IPS-NIHi11 (cell line): ENCODE results near the gene RNASEH2A.
"Not testable (repeated sequence)": the region's sequence is repeated elsewhere in the genome, so short reads cannot be mapped to it uniquely, and the experiment has no call there.

Experiments used
- DNase-seq: peaks from one replicate; pipeline ENCODE4 v3.0.0; 2012; ENCODE audit warnings: mixed read lengths, low spot score

The RNASEH2A gene

DNA sequence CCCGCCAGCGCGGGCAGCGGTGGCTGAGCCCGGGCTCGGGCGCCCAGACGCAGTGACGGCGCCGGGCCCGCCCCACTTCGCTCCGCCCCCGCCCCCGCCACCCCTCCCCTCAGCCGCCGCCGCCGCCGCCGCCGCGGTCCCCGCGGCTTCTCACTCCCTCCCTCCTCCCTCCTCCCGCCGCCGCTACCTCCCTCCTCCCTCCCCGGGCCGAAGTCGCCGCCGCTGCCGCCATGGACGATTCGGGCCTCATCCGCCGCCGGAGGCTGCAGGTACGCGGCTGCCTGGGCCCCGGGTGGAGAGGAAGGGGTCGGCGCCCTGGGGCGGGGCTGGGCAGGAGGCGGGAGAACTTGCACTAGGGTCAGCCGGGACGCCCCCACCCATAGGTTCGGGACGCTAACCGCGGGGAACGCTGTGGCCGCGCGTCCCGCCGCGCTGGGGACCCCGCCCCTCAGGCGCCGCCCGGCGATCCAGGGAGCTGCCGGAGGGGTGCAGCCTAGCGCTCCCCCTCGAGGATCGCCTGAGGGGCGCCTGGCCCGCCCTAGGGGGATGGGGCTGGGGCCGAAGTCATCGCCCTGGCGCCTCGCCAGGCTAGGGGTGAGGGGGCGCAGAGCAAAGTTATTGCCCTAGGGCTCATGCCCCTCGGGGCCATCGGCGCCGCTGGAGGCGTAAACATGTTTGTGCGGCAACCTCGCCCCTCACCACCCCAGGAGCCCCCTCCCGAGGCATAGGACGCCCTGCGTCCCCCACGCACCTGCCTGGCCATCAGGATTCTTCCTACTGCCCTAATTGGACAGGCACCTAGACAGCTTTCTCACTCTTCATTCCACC is 27.6 kb downstream of the RNASEH2A start:
- DNase-seq: peak; percentile 75

DNA sequence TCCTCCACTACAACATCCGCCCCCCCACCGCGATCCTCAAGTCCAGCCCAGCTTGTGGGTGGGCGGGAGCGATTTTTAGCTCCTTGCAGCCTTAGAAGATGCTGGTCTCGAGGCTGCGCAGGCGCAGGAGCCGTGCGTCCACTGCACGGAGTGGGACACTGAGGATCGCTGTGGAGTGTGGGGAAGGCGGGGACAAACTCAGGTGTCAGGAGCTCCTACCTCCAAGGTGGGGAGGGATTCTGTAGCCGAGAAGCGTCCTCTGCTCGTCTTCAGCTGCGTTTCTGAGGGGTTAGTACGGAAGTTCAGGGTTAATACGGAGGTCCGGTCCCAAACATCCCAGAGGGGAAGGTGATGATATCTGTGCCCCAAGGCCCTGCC is 28.2 kb downstream of the RNASEH2A start, which contains the start of gene RTBDN:
RTBDN (minus strand) TSS at position 14 of the 378 bp plus-strand sequence. CDS start 4,600 bp downstream, outside the sequence.
- no peak for DNase-seq

DNA sequence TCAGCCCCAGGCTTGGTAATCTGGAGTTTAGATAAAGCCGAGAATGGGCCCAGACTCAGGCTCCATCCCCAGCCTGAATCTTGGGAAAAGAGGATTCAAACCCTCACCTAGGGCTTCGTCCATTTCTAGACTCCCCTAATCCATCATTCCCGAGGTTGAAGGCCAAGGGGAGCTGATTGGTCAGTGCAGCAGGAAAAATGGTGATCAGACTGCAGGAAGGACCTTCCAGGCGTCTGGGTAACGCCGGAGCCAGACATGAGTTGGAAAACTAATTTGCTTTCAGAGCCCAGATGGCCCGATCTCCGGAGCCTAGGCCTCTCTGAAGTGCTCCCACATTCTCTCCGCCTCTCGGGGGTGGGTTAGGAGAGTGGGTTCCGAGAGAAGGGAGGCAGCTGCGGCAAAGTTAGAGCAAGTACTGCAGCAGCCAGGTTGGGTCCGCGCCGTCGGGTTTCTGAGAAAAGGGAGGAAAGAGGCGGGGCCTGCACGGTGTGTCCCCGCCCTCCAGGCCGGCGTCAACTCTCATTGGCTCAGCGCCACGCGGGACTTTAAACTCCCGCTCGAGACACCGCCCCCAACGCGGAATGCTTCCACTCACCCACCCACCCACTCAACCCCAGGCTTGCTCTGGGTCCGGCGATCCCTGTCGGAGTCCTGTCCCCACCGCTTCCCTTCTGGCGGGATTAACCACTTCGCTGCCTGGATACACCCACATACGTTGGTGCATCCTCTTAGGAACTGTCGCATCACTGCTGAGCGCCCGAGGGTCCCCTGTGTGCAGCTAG is 28.8 kb downstream of the RNASEH2A start:
- peak; percentile 58 for DNase-seq

DNA sequence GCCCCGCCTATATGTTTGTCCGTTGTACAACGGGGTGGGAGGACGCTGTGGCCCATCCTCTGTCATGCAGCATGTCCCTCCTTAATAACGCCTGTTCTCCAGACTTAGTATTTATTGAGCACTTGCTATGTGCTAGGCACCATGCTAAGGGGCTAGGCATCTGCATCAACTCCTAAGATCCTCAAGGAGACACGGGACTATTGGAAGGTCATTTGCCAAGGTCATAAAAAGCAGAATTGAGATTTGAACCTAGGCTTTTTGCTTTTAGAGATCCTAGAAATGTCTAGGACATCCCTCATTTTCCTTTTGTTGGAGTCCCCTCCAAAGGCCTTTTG is 30.1 kb downstream of the RNASEH2A start:
- no peak for DNase-seq

DNA sequence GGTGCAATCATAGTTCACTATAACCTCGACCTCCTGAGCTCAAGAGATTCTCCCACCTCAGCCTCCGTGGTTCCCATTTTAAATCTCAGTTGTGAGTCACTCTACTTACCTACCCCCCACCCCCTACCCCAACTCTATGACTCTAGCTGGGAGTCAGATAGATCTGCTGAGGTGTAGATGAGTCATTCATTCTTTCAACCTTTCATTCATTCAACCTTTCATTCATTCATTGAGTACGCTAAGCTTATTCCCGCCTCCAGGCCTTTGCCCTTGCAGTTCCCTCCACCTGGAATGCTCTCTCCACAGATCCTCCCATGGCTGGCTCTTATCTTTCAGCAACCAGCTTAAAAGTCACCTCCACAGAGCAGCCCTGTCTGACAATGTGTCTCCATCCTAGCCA is 30.8 kb downstream of the RNASEH2A start:
- DNase-seq: no peak

DNA sequence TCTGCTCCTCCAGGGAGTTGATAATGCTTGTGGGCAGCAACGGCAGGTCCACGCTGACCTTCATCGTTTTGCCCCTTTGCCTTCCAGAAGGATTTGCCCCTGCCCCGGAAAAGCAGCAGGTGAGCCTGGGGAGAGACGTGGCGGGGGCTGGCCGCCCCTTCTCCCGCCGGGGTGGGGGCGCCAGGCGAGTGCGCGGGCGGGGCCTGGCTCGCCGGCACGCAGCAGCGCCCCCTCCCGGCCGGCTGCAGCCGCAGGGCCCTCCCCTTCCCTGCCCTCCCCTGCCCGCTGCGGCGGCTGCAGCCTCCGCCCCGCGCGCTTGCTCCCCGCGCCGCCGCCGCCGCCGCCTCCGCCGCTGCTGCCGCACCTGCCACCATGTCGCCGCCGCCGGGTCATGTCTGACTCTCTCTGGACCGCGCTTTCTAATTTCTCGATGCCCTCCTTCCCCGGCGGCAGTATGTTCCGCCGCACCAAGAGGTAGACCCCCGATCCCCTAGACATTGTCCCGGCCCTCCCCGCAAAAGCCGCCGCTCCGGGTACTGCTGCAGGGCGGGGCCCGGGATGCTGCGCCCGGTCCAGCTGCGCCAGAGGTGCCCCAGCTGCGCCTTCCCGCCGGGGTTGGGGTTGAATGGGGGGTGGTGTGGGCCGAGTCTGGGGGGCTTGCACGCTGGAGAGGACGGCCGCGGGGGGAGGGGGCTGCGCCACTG is 31.9 kb downstream of the RNASEH2A start, which contains the start of gene MAST1:
MAST1 (plus strand) TSS at position 334 of the 704 bp plus-strand sequence; CDS start at position 392, 58 bp downstream.
- peak; percentile 78 for DNase-seq

DNA sequence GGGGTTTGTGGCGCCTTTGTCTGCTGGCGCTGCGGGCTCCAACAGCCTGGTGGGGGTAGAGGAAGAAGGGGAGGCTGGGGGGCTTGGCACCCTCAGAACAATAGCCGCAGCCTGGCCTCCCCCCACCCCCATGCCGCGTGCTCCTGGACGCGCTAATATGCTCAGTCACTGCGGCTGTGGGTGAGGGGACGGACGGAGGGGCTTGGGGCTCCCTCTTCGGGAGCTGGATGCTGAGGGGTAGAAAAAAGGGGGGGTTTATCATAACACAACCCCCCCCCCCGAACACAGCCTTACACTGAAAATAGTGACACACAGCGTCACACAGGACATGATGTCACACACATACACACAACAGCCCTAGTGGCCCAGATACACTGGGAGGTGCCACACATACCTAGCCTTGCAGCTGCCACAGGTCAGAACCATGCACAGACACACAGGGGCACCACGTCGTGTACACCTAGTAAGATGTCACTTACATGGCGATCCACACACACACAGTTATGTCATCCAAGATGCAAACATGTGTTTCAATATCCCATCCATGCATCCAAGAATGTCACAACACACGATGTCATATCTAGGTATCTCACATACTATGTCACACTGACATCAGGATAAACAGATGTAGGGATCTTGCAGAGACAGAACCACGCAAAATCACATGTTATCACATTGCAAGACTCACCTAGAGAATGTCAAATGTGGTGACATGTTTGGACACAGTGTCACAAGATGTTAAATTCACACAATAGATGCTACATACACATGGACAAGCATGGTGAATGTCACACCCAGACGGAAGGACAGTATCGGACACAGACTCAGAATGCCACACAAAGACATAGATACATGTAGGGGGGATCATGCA is 32.7 kb downstream of the RNASEH2A start:
- DNase-seq: no peak

DNA sequence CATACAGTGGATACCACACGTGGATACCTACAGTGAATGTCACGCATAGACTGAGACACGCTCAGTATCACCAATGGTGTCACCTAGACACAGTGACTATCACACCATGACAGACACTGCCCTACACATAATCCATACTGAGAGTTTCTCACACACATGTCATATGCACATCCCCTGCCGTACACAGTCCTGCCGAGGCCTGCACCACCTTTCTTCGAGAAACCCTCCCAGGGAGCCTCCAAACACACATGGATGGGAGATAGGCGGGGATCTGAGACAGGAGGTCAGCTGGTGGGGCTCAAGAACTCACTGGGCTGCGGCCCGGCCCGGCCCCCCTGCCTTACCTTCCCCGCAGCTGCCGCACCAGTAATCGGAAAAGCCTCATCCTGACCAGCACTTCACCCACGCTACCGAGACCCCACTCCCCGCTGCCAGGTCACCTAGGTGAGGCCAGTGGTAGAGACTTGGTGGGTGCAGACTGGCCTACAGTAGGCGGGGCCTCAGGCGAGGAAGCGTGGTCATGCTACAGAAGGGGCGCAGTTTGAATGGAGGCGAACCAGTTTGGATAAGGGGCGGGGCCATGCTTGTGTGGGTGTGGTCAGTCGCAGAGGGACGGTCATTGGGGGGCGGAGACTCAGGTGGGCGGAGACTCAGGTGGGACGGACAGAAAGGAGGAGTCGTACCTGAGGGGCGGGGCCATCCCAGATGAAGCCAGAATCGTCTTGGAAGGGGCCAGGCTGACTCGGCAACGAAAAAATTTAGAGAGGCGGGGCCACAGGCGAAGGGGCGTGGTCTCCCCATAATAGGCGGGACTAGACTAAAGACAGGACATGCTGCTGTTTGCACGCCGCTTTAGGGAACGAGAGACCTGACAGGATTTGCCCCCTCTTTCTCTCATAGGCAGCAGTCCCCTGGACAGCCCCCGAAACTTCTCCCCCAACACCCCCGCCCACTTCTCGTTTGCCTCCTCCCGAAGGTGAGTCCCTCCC is 34.0 kb downstream of the RNASEH2A start:
- peak; percentile 82 for DNase-seq

DNA sequence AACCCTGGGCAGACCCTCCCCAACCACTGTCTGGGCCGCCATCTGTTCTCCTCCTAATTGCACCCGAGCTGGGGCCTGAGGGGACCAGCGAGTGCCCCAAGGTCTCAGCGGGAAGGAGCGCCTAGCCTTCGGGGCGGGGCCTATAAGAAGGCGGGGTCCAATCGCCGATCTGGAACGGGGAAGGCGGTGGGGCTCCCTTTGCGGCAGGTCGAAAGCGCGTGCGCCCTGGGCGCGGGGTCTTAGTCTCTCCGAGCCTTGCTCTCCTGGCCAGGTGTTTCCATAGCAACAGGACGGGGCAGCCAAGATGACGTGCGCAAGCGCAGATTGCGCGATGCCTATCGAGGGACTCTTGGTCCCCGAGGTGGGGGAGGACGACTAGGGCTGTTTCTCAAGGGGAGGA is 34.7 kb downstream of the RNASEH2A start:
- peak; percentile 87 for DNase-seq

DNA sequence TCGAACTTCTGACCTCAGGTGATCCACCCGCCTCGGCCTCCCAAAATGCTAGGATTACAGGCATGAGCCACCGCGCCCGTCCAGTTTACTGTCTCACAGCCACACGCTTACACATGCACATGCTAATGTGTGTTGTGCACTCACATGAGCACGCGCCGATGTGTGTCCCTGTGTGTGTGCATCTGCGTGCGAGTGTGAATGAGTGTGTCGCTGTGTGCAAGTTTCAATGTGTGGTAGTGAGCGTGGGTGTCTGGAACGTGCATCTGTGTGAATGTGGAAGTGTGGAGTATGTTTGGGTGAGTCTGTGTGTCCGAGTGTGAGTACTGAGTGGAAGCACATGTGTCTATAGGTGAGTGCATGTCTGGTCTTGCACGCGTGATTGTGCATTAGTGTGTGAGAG is 36.1 kb downstream of the RNASEH2A start:
- DNase-seq: no peak

DNA sequence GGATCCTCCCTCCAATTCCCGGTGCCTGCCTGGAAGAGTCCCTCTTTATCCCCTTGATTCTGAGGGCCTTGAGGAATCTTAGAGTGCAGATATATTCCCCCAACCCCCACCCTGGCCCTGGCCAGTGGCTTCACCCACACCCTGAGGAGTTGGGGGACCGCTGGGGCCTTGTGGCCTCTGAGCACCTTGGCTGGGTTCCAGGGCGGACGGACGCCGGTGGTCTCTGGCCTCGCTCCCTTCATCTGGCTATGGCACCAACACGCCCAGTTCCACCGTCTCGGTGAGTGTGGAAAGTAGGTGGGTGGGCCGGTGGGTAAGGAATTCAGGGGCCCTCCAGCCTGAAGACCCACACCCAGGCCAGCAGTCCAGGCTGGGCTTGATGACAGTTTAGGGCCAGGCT is 36.9 kb downstream of the RNASEH2A start:
- no peak for DNase-seq

DNA sequence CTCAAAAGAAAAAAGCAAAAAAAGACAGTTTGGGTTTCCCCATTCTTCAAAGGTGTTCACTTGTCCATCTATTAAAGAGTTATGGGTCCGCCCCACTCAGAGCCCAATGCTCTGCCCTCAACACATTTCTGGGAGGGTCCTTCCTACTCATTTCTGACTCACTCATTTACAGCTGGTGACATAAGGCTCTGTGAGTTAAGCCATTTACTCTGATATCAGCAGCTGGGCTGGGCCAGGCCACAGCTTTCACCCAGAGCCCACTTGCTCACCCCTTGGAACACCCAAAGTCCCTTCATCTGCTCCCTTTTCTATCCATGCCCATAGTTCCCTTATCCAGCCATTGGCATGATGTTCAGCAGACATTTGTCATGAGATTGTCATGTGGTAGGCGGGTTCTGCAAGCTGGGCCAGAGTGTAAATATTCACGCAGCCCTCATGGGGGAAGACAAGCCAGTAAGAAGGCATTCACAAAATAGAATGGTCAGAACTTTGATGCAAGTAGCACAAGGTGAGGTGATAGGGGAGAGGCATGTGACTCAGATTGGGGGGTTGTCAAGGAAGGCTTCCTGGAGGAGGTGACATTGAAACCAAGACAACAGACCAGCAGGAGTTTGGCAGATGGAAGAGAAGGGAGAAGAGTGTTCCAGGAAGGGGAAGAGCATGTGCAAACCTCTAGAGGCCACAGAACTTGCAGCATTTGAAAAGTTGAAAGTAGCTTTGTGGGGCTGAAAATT is 37.8 kb downstream of the RNASEH2A start:
- no peak for DNase-seq

DNA sequence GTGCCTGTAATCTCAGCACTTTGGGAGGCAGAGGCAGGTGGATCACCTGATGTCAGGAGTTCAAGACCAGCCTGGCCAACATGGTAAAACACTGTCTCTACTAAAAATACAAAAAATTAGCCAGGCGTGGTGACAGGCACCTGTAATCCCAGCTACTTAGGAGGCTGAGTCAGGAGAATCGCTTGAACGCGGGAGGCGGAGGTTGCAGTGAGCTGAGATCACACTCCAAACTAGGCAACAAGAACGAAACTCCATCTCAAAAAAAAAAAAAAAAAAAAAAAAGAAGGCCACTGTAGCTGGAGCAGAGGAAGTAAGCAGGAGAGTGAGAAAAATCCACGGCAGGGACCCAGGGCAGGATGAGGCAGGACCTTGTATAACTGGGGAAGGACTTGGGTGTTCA is 40.2 kb downstream of the RNASEH2A start:
- not testable (repeated sequence) for DNase-seq

DNA sequence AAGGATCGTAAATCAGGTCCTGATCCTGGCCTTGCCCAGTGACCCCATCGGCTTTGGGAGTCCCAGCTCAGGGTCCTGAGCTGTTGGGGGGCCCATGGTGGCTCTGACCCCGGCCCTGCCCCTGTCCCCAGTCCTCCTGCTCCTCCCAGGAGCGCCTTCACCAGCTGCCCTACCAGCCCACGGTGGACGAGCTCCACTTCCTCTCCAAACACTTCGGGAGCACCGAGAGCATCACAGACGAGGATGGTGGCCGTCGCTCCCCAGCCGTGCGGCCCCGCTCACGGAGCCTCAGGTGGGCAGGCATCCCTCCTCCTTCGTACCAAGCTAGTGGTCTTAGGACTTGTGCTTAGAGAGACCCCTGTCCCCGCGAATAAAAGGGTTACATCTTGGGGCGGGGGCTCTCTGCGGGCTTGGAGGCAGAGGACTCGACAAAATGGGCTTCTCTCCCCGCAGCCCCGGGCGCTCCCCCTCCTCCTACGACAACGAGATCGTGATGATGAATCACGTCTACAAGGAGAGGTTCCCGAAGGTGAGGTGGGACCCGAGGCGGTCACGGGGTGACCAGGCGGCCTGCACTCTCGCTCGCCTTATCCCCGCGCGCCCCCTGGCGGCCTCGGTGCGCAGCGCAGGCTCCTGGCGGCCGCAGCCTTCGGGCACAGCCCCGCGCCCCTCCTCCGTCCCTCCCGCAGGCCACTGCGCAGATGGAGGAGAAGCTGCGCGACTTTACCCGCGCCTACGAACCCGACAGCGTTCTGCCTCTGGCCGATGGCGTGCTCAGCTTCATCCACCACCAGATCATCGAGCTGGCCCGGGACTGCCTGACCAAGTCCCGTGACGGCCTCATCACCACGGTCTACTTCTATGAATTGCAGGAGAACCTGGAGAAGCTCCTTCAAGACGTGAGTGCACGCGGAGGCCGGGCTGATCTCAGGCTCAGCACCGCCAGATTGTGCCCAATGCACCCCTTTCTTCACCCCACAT is 41.1 kb downstream of the RNASEH2A start:
- DNase-seq: peak; percentile 97

DNA sequence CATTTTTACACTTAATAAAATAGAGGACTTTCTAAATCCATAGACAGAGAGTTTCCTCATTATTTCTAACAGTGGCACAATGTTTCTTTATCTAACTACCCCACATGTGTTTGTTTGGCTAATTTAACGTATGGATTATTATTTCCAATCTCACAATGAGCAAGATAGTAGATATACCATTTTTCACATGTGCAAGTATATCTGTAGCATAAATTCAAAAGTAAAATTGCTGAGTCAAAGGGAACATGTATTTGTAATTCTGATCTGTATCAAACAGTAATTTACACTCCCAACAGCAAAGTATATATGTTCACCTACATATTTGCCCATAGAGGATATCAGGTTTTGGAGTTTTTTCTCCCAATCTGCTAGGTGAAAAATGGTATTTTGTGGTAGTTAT is 50.3 kb downstream of the RNASEH2A start:
- DNase-seq: no peak

DNA sequence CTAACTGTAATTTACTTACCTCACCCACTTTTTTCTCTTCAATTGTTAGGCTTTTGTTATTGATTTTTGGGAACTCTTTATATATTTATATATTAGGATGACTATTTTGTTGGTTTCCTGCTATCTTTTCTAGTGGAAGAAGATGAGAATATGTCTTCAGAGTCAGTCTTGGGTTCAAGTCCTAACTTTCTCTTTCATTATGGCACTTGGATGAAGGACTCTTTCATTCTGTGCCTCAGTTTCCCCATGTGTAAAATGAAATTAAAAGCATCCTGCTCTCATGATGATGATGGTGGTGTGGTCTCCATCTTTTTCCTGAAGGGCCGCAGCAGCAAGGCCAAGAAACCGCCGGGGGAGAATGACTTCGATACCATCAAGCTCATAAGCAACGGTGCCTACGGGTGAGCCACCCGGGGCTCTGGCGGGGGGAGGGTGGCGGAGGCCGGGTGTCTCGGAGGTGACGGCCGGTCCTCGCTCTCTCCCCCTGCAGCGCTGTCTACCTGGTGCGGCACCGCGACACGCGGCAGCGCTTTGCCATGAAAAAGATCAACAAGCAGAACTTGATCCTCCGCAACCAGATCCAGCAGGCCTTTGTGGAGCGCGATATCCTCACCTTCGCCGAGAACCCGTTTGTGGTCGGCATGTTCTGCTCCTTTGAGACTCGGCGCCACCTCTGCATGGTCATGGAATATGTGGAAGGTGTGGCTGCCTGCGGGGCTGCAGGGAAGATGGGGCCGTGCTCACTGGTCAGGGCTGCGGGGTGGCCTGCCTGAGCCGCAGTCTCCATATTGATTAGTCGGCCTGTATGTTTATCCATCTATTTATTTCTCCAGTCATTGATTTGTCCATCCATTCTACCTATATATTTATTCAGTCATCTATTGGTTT is 51.9 kb downstream of the RNASEH2A start:
- no peak for DNase-seq

DNA sequence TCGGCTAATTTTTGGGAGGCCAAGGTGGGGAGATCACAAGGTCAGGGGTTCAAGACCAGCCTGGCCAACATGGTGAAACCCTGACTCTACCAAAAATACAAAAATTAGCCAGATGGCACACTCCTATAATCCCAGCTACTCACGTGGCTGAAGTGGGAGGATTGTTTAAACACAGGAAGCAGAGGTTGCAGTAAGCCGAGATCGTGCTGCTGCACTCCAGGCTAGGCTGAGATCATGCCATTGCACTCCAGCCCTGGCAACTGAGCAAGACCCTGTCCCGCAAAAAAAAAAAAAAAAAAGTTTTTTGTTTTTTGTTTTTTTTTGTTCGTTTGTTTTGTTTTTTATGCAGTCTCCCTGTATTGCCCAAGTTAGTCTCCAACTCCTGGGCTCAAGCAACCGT is 53.2 kb downstream of the RNASEH2A start:
- DNase-seq: no peak
